HepG2 (cell line): Measurements from ENCODE around the gene TSGA10IP. TPM values are rescaled to one million over a fixed set of nuclear protein-coding genes. Genes with fewer than 3 reads are reported as not detected.

Experiments used
- ATAC-seq: fragments of 200-7000 bp; cut with Tn5 transposase; 3 replicates; pipeline ENCODE4 v1.9.1; 2020; ENCODE audit warnings: mild to moderate bottlenecking, moderate library complexity
- BruUV-seq: library from RNA; stranded (reverse); fragments of 400-500 nt; replicated peaks from 2 replicates; lab custom pipeline; 2021; lab: Mats Ljungman, UMichigan
- CTCF ChIA-PET: fragments of 300-600 bp; formaldehyde crosslinking; extraction: SDS; loops from one replicate; lab custom pipeline; 2021; ENCODE audit warnings: low total read pairs, inconsistent platforms, low intra/inter-chr PET ratio; lab: Yijun Ruan, JAX
- POLR2A ChIA-PET: fragments of 350-600 bp; sonication (Branson Sonifier 250); formaldehyde crosslinking; loops from one replicate; lab custom pipeline; 2020; ENCODE audit warnings: antibody characterized with exemption, inconsistent platforms; lab: Yijun Ruan, JAX
- DNase-seq: peaks from one replicate; pipeline ENCODE4 v3.0.0-alpha.2; 2015; ENCODE audit warnings: low spot score
- FAIRE-seq: peaks from 3 replicates; lab custom pipeline; 2011; peaks lifted over from hg19 to GRCh38; lab: Jason Lieb, UNC
- H2AFZ ChIP-seq: one replicate; pipeline ENCODE4 v1.6.1; 2011; ENCODE audit warnings: low read length, inconsistent platforms
- H3K27ac ChIP-seq: fragments of 300-600 bp; 3 replicates; pipeline ENCODE4 v1.8.0; 2011; ENCODE audit warnings: mixed run types, mild to moderate bottlenecking, mixed read lengths, low read length, inconsistent platforms; ENCODE audit not compliant: insufficient read depth; ENCODE audit errors: extremely low read length
- H3K27me3 ChIP-seq, 2 experiments: fragments of 200-600 bp in 1 of 2; 2 replicates in 1 of 2; 3 replicates in 1 of 2; pipeline versions ENCODE4 v1.6.0 to v1.8.0; 2011; ENCODE audit warnings: low read length in 2 of 2, mild to moderate bottlenecking in 2 of 2, moderate library complexity in 2 of 2, inconsistent platforms in 1 of 2; ENCODE audit not compliant: insufficient read depth in 2 of 2, control insufficient read depth in 1 of 2
- H3K36me3 ChIP-seq, 2 experiments: fragments of 200-600 bp in 1 of 2; replicated peaks in 1 of 2; 2 replicates in 1 of 2; 3 replicates in 1 of 2; pipeline versions ENCODE4 v1.5.1 to v1.8.0; 2011; ENCODE audit warnings: low read length in 2 of 2, inconsistent platforms in 1 of 2; ENCODE audit not compliant: insufficient read depth in 2 of 2, control insufficient read depth in 1 of 2
- H3K4me1 ChIP-seq: 2 replicates; pipeline ENCODE4 v1.5.1; 2012; ENCODE audit warnings: low read length, inconsistent platforms; ENCODE audit not compliant: insufficient read depth
- H3K4me2 ChIP-seq: 2 replicates; pipeline ENCODE4 v1.6.0; 2011; ENCODE audit warnings: low read depth, low read length, inconsistent platforms
- H3K4me3 ChIP-seq, 3 experiments: fragments of 200-600 bp in 1 of 3; sonication (generic), shearing (Covaris generic) in 1 of 3; replicated peaks in 1 of 3; 2 replicates each; pipeline ENCODE4 v1.5.1; 2011 to 2016; ENCODE audit warnings: low read length in 3 of 3, inconsistent platforms in 2 of 3, low read depth in 2 of 3, mild to moderate bottlenecking in 2 of 3, control low read depth in 1 of 3, mixed read lengths in 1 of 3; ENCODE audit not compliant: insufficient read depth in 1 of 3
- H3K79me2 ChIP-seq: one replicate; pipeline ENCODE4 v1.6.1; 2011; ENCODE audit warnings: low read length, inconsistent platforms; ENCODE audit not compliant: insufficient read depth
- H3K9ac ChIP-seq: 2 replicates; pipeline ENCODE4 v1.6.0; 2011; ENCODE audit warnings: mild to moderate bottlenecking, low read depth, low read length, inconsistent platforms; ENCODE audit not compliant: insufficient read depth
- H3K9me3 ChIP-seq: 2 replicates; pipeline ENCODE4 v1.5.1; 2012; ENCODE audit warnings: mild to moderate bottlenecking, low read length
- H4K20me1 ChIP-seq: 2 replicates; pipeline ENCODE4 v1.6.0; 2011; ENCODE audit warnings: inconsistent platforms, mild to moderate bottlenecking, low read length, moderate library complexity; ENCODE audit not compliant: insufficient read depth
- FOSL2 ChIP-seq: sonication (generic); formaldehyde crosslinking; IDR thresholded peaks from 2 replicates; pipeline ENCODE4 v1.4.0; 2020; ENCODE audit warnings: missing genetic modification reagents
- GATA4 ChIP-seq: sonication (generic); IDR thresholded peaks from 2 replicates; pipeline ENCODE4 v1.6.1; 2016; ENCODE audit warnings: antibody characterized with exemption, low read depth, borderline replicate concordance
- GPBP1L1 ChIP-seq: sonication (generic); formaldehyde crosslinking; IDR thresholded peaks from 2 replicates; pipeline ENCODE4 v1.5.0; 2020; ENCODE audit warnings: mild to moderate bottlenecking, missing genetic modification reagents
- JUN ChIP-seq: sonication (generic); formaldehyde crosslinking; IDR thresholded peaks from 2 replicates; pipeline ENCODE4 v1.4.0; 2020; ENCODE audit warnings: mild to moderate bottlenecking, missing genetic modification reagents
- KDM2A ChIP-seq: sonication (generic); formaldehyde crosslinking; IDR thresholded peaks from 2 replicates; pipeline ENCODE4 v1.4.0; 2020; ENCODE audit warnings: low read depth, missing genetic modification reagents, borderline replicate concordance
- ZBTB1 ChIP-seq: sonication (generic); formaldehyde crosslinking; IDR thresholded peaks from 2 replicates; pipeline ENCODE4 v1.4.0; 2020; ENCODE audit warnings: missing genetic modification reagents, borderline replicate concordance
- ZBTB39 ChIP-seq: sonication (generic); formaldehyde crosslinking; IDR thresholded peaks from 2 replicates; pipeline ENCODE4 v1.5.0; 2020; ENCODE audit warnings: missing genetic modification reagents
- ZFY ChIP-seq: sonication (generic); formaldehyde crosslinking; IDR thresholded peaks from 2 replicates; pipeline ENCODE4 v1.4.0; 2020; ENCODE audit warnings: missing genetic modification reagents
- ZNF138 ChIP-seq: sonication (generic); formaldehyde crosslinking; IDR thresholded peaks from 2 replicates; pipeline ENCODE4 v1.5.0; 2020; ENCODE audit warnings: mild to moderate bottlenecking, low read depth, missing genetic modification reagents
- ZNF225 ChIP-seq: sonication (generic); formaldehyde crosslinking; IDR thresholded peaks from 2 replicates; pipeline ENCODE4 v1.4.0; 2020; ENCODE audit warnings: mild to moderate bottlenecking, missing genetic modification reagents
- ZNF230 ChIP-seq: sonication (generic); formaldehyde crosslinking; IDR thresholded peaks from 2 replicates; pipeline ENCODE4 v1.4.0; 2020; ENCODE audit warnings: mild to moderate bottlenecking, missing genetic modification reagents
- ZNF296 ChIP-seq: sonication (generic); formaldehyde crosslinking; conservative IDR thresholded peaks from 2 replicates; pipeline ENCODE4 v1.5.0; 2020; ENCODE audit warnings: mild to moderate bottlenecking, missing genetic modification reagents
- ZNF776 ChIP-seq: sonication (generic); formaldehyde crosslinking; IDR thresholded peaks from 2 replicates; pipeline ENCODE4 v1.4.0; 2020; ENCODE audit warnings: mild to moderate bottlenecking, missing genetic modification reagents
- WGBS: methylation state at CpG from one replicate; pipeline ENCODE4 v1.1.6; 2017; ENCODE audit warnings: low lambda C conversion rate; 5-methylcytosine and 5-hydroxymethylcytosine counted together
- in situ Hi-C: cut with HindIII; loops from 2 replicates; pipeline ENCODE4 v1.10.0; 2017; ENCODE audit warnings: low pct_unique_long_range_greater_than_20kb; ENCODE audit not compliant: extremely low pct_ligation_motif_present
- intact Hi-C: fragments of 100-400 bp; cut with micrococcal nuclease; formaldehyde crosslinking; loops from one replicate; pipeline ENCODE4 v1.10.0; 2022; ENCODE audit not compliant: unreplicated experiment
- polyA plus RNA-seq, 8 experiments: library from polyadenylated mRNA; depleted of rRNA in 3 of 8; stranded (reverse) in 7 of 8; unstranded in 1 of 8; fragments of >200 nt; fragmentation: Illumina TruSeq in 4 of 8; extraction: Trizol in 4 of 8; gene quantifications; 2 replicates each; pipeline versions ENCODE4 v1.2.1 to v1.2.3, GENCODE V29; 2011 to 2016; ENCODE audit warnings: low read depth in 4 of 8, missing spikeins in 1 of 8, mixed read lengths in 1 of 8; ENCODE audit not compliant: insufficient read depth in 1 of 8
- total RNA-seq, 5 experiments: library from RNA; depleted of rRNA; stranded (reverse); fragments of >200 nt; fragmentation: Illumina TruSeq; extraction: Trizol; gene quantifications; 2 replicates each; pipeline ENCODE4 v1.2.3, GENCODE V29; 2016; ENCODE audit warnings: low read depth in 1 of 5
- TF ChIP-seq, protein P1 (sequence below): IDR thresholded peaks from 2 replicates; pipeline ENCODE4 v1.6.1; 2016; ENCODE audit warnings: mild to moderate bottlenecking

The TSGA10IP gene
- total and polyA plus RNA-seq, 2 of the 13 experiments (the other 11 are each of a cell fraction or from before 2014, with no cell fraction given), result not detected

- TF ChIP-seq JUN (CRISPR knock-in tag), result 0 out of 2 replicates have a peak, but pooled peaks have one; percentile 50
- TF ChIP-seq, protein P1, sequence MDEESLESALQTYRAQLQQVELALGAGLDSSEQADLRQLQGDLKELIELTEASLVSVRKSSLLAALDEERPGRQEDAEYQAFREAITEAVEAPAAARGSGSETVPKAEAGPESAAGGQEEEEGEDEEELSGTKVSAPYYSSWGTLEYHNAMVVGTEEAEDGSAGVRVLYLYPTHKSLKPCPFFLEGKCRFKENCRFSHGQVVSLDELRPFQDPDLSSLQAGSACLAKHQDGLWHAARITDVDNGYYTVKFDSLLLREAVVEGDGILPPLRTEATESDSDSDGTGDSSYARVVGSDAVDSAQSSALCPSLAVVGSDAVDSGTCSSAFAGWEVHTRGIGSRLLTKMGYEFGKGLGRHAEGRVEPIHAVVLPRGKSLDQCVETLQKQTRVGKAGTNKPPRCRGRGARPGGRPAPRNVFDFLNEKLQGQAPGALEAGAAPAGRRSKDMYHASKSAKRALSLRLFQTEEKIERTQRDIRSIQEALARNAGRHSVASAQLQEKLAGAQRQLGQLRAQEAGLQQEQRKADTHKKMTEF (CRISPR knock-in tag), result peak; percentile 40; the same call in 1 of the 2 replicates
- no peak for TF ChIP-seq ZBTB39 (CRISPR knock-in tag)
- TF ChIP-seq FOSL2 (CRISPR knock-in tag), result peak; percentile 96
- TF ChIP-seq KDM2A (CRISPR knock-in tag), result peak; percentile 83
- TF ChIP-seq GPBP1L1 (CRISPR knock-in tag), result no peak
- TF ChIP-seq, all 625 proteins: peak for 40
Observed at GRCh38 chr11:65915821-65916251, 29.4 kb upstream of the TSGA10IP start (continued).

- H3K9ac ChIP-seq, result no peak overlapping the region; the same call in 1 of the 2 replicates
- H3K27me3 ChIP-seq, result peaks cover 0 to 2% of the 10 kb centered on the region in 2 experiments; a peak in 1 of 5 replicates
- H3K36me3 ChIP-seq, result no peaks in the 10 kb centered on the region; a peak in 1 of 5 replicates
- BruUV-seq, result no TSS peak
- H3K4me3 ChIP-seq, result no peak overlapping the region
- no peaks in the 10 kb centered on the region for H3K9me3 ChIP-seq
- TF ChIP-seq ZNF225 (no peak), ZNF138 (CRISPR knock-in tag) (no peak), ZNF296 (CRISPR knock-in tag) (no peak), ZFY (CRISPR knock-in tag) (no peak), ZBTB1 (no peak), ZNF776 (CRISPR knock-in tag) (no peak), GATA4 (no peak), ZNF230 (no peak)
- intact Hi-C loops (no loop called here), in situ Hi-C loops (no loop called here)
- H3K4me1 ChIP-seq, result peaks cover 65% of the 10 kb centered on the region
- peaks cover 11% of the 10 kb centered on the region for H3K79me2 ChIP-seq
- FAIRE-seq (no peak), ATAC-seq (no peak), DNase-seq (no peak)
- POLR2A ChIA-PET, result interaction anchor here (1.4 to 5.0 kb wide), 5 partner anchors 13 to 57 kb away, joined by 5 to 59 read pairs (median 12); partner anchors contain the start of genes CCDC85B, FIBP, FOSL1 and MUS81
- no peak overlapping the region for H3K27ac ChIP-seq
- CTCF ChIA-PET, result no interaction called here
- no peaks in the 10 kb centered on the region for H4K20me1 ChIP-seq
- peak overlapping the region; percentile 73 for H3K4me2 ChIP-seq
- no peak overlapping the region for H2AFZ ChIP-seq
- 53% methylated on average over 5 of the region's 7 CpGs for WGBS
Observed at GRCh38 chr11:65916391-65916790, 28.9 kb upstream of the TSGA10IP start.
